Esophagus (tissue), 2 donors: ENCODE results near the gene DNAJC8. TPM values are rescaled to one million over a fixed set of nuclear protein-coding genes. Genes with fewer than 3 reads are reported as not detected.
A peak's percentile ranks its signal among the peaks of the same experiment; 100 is the strongest.

Experiments used
- H3K27ac ChIP-seq, 2 donors: one replicate each; pipeline ENCODE4 v1.5.1; 2013; ENCODE audit warnings: low read depth in 2 of 2, mild to moderate bottlenecking in 2 of 2, inconsistent platforms in 1 of 2, low read length in 1 of 2, moderate library complexity in 1 of 2
- H3K27me3 ChIP-seq, 2 donors: one replicate each; pipeline ENCODE4 v1.6.1; 2013; ENCODE audit warnings: low read length in 2 of 2, control low read depth in 1 of 2, mild to moderate bottlenecking in 1 of 2; ENCODE audit not compliant: insufficient read depth in 2 of 2, control insufficient read depth in 1 of 2
- H3K36me3 ChIP-seq, 2 donors: one replicate each; pipeline ENCODE4 v1.6.1; 2013; ENCODE audit warnings: low read length in 1 of 2; ENCODE audit not compliant: control insufficient read depth in 2 of 2, insufficient read depth in 2 of 2
- H3K4me1 ChIP-seq, 2 donors: one replicate each; pipeline ENCODE4 v1.6.1; 2013; ENCODE audit warnings: low read length in 1 of 2; ENCODE audit not compliant: control insufficient read depth in 2 of 2, insufficient read depth in 2 of 2
- H3K4me3 ChIP-seq, 2 donors: one replicate each; pipeline ENCODE4 v1.5.1; 2013; ENCODE audit warnings: low read length in 2 of 2, mild to moderate bottlenecking in 2 of 2, low read depth in 1 of 2, moderate library complexity in 1 of 2
- H3K9me3 ChIP-seq, 2 donors: one replicate each; pipeline ENCODE4 v1.6.1; 2013; ENCODE audit warnings: mild to moderate bottlenecking in 2 of 2, low read depth in 1 of 2, low read length in 1 of 2, moderate library complexity in 1 of 2; ENCODE audit not compliant: control insufficient read depth in 2 of 2, insufficient read depth in 1 of 2
- WGBS, 2 donors: extraction: QIAGEN DNeasy Blood & Tissue Kit; methylation state at CpG; one replicate each; pipeline ENCODE4 v1.1.7; 2013; 5-methylcytosine and 5-hydroxymethylcytosine counted together
- polyA plus RNA-seq, 2 donors: library from polyadenylated mRNA; stranded (reverse); fragments of 200-250 nt; gene quantifications; one replicate each; pipeline ENCODE4 v1.2.3, GENCODE V29; 2013
- donor health status: healthy with polysubstance abuse.
- donor health status: Bipolar disorder and iron deficiency.

Gene DNAJC8
- polyA plus RNA-seq, 2 donors, result 39.8 to 57.4 TPM

GRCh38 chr1:28241638-28242241 is 8.9 kb upstream of the DNAJC8 start:
- WGBS, 2 donors, result 62 to 66% methylated on average over 10 of the region's 10 CpGs
- Histone ChIP-seq H3K4me3 (no peak overlapping the region), H3K27me3 (no peaks in the 10 kb centered on the region), H3K36me3 (peaks cover 0 to 3% of the 10 kb centered on the region in 2 donors), H3K4me1 (peaks cover 0 to 6% of the 10 kb centered on the region in 2 donors), H3K27ac (peak overlapping the region; percentile 48 to 74), H3K9me3 (no peaks in the 10 kb centered on the region)

DNA sequence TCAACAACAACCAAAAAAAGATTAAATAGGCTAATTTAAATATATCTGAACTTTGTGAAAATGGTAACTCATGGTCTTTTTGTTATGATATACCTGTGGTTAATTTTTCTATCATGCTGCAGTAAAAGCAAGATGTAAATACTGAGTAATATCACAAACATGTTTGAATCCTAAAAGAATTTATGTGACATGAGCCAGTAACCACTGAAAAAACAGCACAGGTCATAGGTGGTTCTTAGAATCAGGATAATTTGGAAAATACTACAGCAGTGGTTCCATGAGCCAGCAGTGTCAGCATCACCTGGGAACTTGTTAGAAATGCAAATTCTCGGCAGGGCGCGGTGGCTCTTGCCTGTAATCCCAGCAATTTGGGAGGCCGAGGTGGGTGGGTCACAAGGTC is 7.2 kb upstream of the DNAJC8 start:
- Histone ChIP-seq H3K36me3 (peaks cover 0 to 3% of the 10 kb centered on the region in 2 donors), H3K4me1 (peaks cover 0 to 8% of the 10 kb centered on the region in 2 donors), H3K4me3 (no peak overlapping the region), H3K27ac (no peak overlapping the region), H3K9me3 (no peaks in the 10 kb centered on the region), H3K27me3 (no peaks in the 10 kb centered on the region)
- 86 to 93% methylated on average over 4 of the region's 4 CpGs for WGBS, 2 donors

GRCh38 chr1:28239004-28239403 is 6.2 kb upstream of the DNAJC8 start:
- Histone ChIP-seq H3K9me3 (no peaks in the 10 kb centered on the region), H3K36me3 (peaks cover 0 to 3% of the 10 kb centered on the region in 2 donors), H3K4me1 (peaks cover 0 to 8% of the 10 kb centered on the region in 2 donors), H3K4me3 (no peak overlapping the region), H3K27me3 (no peaks in the 10 kb centered on the region), H3K27ac (no peak overlapping the region)
- WGBS, 2 donors, result 45 to 52% methylated on average over 2 of the region's 2 CpGs

DNA sequence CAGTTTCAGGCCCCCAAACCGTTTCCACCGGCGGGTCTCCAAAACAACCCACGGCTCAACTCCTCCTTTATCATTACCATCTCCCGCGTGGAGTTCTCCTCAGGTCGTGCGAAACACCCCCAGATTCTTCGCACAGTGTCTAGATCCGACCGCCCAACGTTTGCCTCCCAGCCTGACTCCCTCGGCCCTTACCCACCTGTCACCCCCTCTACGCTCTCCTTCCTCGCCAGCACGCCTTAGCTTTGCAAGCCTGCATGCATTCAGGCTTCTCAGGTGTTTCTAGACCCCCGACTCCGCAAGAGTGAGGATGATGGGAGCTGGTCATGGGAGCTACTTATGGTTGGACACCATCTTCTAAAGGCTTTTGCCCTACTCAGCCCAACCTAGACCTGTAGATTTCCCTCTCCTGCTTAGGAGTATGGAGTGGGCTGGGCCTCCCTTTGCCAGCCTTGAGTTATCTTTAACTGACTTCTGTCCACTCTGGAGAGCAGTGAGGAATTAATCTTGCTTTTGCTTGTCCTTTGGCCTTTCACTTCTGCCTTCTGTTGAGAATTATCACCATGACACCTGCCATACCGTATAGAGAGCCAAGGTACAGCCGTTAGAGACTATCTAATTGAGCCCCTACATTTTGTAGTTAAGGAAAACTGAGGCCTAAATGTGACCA is 4.0 kb upstream of the DNAJC8 start:
- H3K9me3 ChIP-seq, result no peaks in the 10 kb centered on the region
- peak overlapping the region; percentile 93 to 97 for H3K4me3 ChIP-seq
- H3K36me3 ChIP-seq, result peaks cover 0 to 3% of the 10 kb centered on the region in 2 donors
- 11% methylated on average over 20 of the region's 20 CpGs for WGBS, 2 donors
- H3K27ac ChIP-seq, result peak overlapping the region; percentile 90
- H3K4me1 ChIP-seq, result peaks cover 0 to 9% of the 10 kb centered on the region in 2 donors
- H3K27me3 ChIP-seq, result no peaks in the 10 kb centered on the region

DNA sequence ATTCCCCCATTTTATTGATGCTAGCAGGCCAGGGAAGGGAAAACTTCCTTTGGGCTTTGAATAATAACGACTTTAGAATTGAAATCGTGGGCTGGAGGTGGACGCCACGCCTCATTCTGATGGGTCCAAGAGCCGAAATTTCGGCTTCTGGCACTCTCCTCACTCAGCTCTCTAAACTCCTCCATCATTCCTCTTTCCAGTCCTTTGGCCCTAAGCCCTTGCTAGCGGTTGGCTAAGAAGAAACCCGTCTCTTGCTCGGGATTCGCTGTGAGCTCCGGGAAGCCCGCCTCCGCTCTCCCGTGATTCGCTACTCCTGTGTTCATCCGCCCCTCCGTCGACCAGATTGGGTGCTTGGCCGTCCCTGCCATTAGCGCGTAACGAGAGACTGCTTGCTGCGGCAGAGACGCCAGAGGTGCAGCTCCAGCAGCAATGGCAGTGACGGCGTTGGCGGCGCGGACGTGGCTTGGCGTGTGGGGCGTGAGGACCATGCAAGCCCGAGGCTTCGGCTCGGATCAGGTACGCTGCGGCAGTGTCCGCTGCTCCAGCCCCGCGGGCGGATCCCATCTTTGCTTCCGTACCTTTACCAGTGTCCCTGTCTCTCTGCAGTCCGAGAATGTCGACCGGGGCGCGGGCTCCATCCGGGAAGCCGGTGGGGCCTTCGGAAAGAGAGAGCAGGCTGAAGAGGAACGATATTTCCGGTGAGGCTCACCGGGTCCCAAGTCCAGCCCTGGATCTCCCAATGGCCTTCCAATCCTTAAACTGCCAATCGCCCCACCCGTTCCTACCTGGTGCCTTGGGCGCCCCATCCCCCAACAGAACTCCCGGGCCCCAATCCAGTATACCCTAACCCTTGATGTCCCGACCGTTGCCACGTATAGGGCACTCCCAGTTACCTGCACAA is 3.2 kb upstream of the DNAJC8 start, which contains the start of gene ATP5IF1:
ATP5IF1 (plus strand) TSS at position 370 of the 901 bp plus-strand sequence; CDS start at position 430, 60 bp downstream.
- Histone ChIP-seq H3K9me3 (no peaks in the 10 kb centered on the region), H3K27ac (peak within 1 kb of the TSS; percentile 90), H3K4me1 (peaks cover 0 to 7% of the 10 kb centered on the region in 2 donors), H3K36me3 (peaks cover 0 to 3% of the 10 kb centered on the region in 2 donors), H3K27me3 (no peaks in the 10 kb centered on the region), H3K4me3 (peak within 1 kb of the TSS; percentile 93 to 97)
- WGBS, 2 donors, result 0 to 1% methylated on average over 59 to 60 of the region's 60 CpGs

- peak overlapping the region in 1 of 2 donors; percentile 96 for H3K4me3 ChIP-seq
- WGBS, 2 donors, result 64 to 68% methylated on average over 14 of the region's 14 CpGs
- no peak overlapping the region for H3K27ac ChIP-seq
- no peaks in the 10 kb centered on the region for H3K27me3 ChIP-seq
- H3K9me3 ChIP-seq, result no peaks in the 10 kb centered on the region
- peaks cover 0 to 3% of the 10 kb centered on the region in 2 donors for H3K36me3 ChIP-seq
- H3K4me1 ChIP-seq, result peaks cover 0 to 7% of the 10 kb centered on the region in 2 donors
Observed at GRCh38 chr1:28233264-28233606, 406 bp upstream of the DNAJC8 start.

- 79 to 81% methylated on average over 2 of the region's 2 CpGs for WGBS, 2 donors
- H3K9me3 ChIP-seq, result no peaks in the 10 kb centered on the region
- no peak overlapping the region for H3K4me3 ChIP-seq
- H3K27me3 ChIP-seq, result no peaks in the 10 kb centered on the region
- H3K36me3 ChIP-seq, result peaks cover 3 to 4% of the 10 kb centered on the region in 2 donors
- no peak overlapping the region for H3K27ac ChIP-seq
- peaks cover 0 to 2% of the 10 kb centered on the region in 2 donors for H3K4me1 ChIP-seq
Observed at GRCh38 chr1:28229996-28230395, 2.8 kb downstream of the DNAJC8 start.

GRCh38 chr1:28229089-28229488 is 3.7 kb downstream of the DNAJC8 start:
- Histone ChIP-seq H3K27ac (no peak overlapping the region), H3K27me3 (no peaks in the 10 kb centered on the region), H3K9me3 (no peaks in the 10 kb centered on the region), H3K4me1 (peaks cover 0 to 2% of the 10 kb centered on the region in 2 donors), H3K4me3 (no peak overlapping the region), H3K36me3 (peaks cover 3 to 9% of the 10 kb centered on the region in 2 donors)

DNA sequence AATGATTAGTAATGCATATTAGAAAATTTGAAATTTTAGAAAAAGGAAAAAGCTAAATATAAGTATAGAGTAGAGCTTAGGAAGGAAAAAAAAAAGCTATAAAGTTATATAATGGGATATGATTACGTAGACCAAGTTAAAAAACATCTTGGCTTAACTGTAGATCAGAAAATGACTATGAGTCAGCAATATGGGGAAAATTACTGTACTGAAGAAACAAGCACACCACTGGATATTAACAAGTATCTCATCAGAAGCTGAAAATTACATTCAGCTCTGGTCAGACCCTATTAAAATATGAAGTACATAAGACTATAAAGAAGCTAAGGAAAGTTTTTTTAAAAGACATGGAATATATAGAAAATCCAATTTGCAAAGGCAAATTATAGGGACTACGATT is 19.5 kb downstream of the DNAJC8 start:
- Histone ChIP-seq H3K4me1 (no peaks in the 10 kb centered on the region), H3K27me3 (no peaks in the 10 kb centered on the region), H3K36me3 (peaks cover 5% of the 10 kb centered on the region in 2 donors), H3K4me3 (no peak overlapping the region), H3K9me3 (no peaks in the 10 kb centered on the region), H3K27ac (no peak overlapping the region)
- WGBS, 2 donors, result 54 to 56% methylated on average over 2 of the region's 2 CpGs
